Motor neuron (in vitro differentiated cells): ENCODE data around the gene MTA3. TPM values are rescaled to one million over a fixed set of nuclear protein-coding genes. Genes with fewer than 3 reads are reported as not detected.
"Not testable (repeated sequence)": the region's sequence is repeated elsewhere in the genome, so short reads cannot be mapped to it uniquely, and the experiment has no call there.

ENCODE experiments used
- ATAC-seq, 8 experiments: fragments of 200-7000 bp; cut with Tn5 transposase; replicated peaks in 6 of 8; 2 replicates each; pipeline ENCODE4 v1.8.0; 2021; ENCODE audit warnings: mild to moderate bottlenecking in 8 of 8, moderate library complexity in 8 of 8
- H3K27ac ChIP-seq, 2 donors: fragments of 250-450 bp; sonication (Bioruptor Pico); 2 replicates each; pipeline ENCODE4 v1.9.0; 2021; ENCODE audit warnings: antibody characterized with exemption in 2 of 2, mild to moderate bottlenecking in 2 of 2, moderate library complexity in 1 of 2
- H3K4me1 ChIP-seq, 2 donors: fragments of 250-450 bp; sonication (Bioruptor Pico); replicated peaks in 1 of 2; 2 replicates each; pipeline ENCODE4 v1.6.1; 2021; ENCODE audit warnings: antibody characterized with exemption in 2 of 2, mild to moderate bottlenecking in 2 of 2, moderate library complexity in 1 of 2
- H3K4me3 ChIP-seq, 5 donors: fragments of 250-450 bp; sonication (Bioruptor Pico); 2 replicates each; pipeline ENCODE4 v1.9.0; 2021; ENCODE audit warnings: antibody characterized with exemption in 5 of 5, mild to moderate bottlenecking in 5 of 5, moderate library complexity in 4 of 5
- WGBS, 10 experiments: fragments of 450-650 bp; shearing (Covaris generic); methylation state at CpG; one replicate each; pipeline ENCODE4 v1.0.0; 2022; 5-methylcytosine and 5-hydroxymethylcytosine counted together
- in situ Hi-C, 9 experiments: fragments of 400-800 bp; cut with MboI; loops; one replicate each; pipeline ENCODE4 v1.15.0; 2021; ENCODE audit warnings: low sequenced_read_pairs in 9 of 9, low pct_unique_long_range_greater_than_20kb in 2 of 9; ENCODE audit not compliant: unreplicated experiment in 9 of 9
- total RNA-seq, 8 experiments: library from RNA; unstranded; fragments of 300-600 nt; gene quantifications; 2 replicates each; pipeline versions ENCODE4 v1.2.3 to v1.2.4, GENCODE V29; 2022

Gene MTA3
- total RNA-seq, 8 experiments from 2014 or later, result 23.1 to 85.9 (median 34.6) TPM

- 85 to 100% (median 98%) methylated on average over 2 to 10 of the region's 10 CpGs for WGBS, 10 experiments
- in situ Hi-C loops, H3K4me1 ChIP-seq, H3K4me3 ChIP-seq, ATAC-seq, H3K27ac ChIP-seq: not testable (repeated sequence)
These were observed 59.6 kb downstream of the MTA3 start for GRCh38 chr2:42628024-42628423.

- H3K4me1 ChIP-seq, result peaks cover 3 to 12% of the 10 kb centered on the region in 2 donors
- peak in 1 of 8 experiments; percentile 72 for ATAC-seq
- in situ Hi-C loops, result no loop called here
- H3K27ac ChIP-seq, result no peak overlapping the region
- H3K4me3 ChIP-seq, result no peak overlapping the region
- WGBS, 10 experiments, result 7 to 94% (median 80%) methylated on average over 2 to 6 of the region's 6 CpGs
These were observed 68.5 kb downstream of the MTA3 start for GRCh38 chr2:42636934-42637333.

- in situ Hi-C loops, result no loop called here
- ATAC-seq, result peak in 1 of 8 experiments; percentile 18
- H3K4me1 ChIP-seq, result peaks cover 3 to 12% of the 10 kb centered on the region in 2 donors
- WGBS, 10 experiments, result 15 to 94% (median 84%) methylated on average over 2 to 6 of the region's 7 CpGs; no CpG with 5 or more reads in 1 of the 10 experiments
- no peak overlapping the region for H3K4me3 ChIP-seq
- H3K27ac ChIP-seq, result no peak overlapping the region
These were observed 69.8 kb downstream of the MTA3 start for GRCh38 chr2:42638080-42638784.

GRCh38 chr2:42639340-42640077, 71.1 kb downstream of the MTA3 start:
- in situ Hi-C loops, result no loop called here
- WGBS, 10 experiments, result 21 to 100% (median 82%) methylated on average over 1 to 5 of the region's 5 CpGs; no CpG with 5 or more reads in 1 of the 10 experiments

GRCh38 chr2:42640261-42640660, 71.8 kb downstream of the MTA3 start:
- WGBS, 10 experiments, result 50 to 100% (median 100%) methylated on average over 1 of the region's 1 CpG; no CpG with 5 or more reads in 1 of the 10 experiments
- Histone ChIP-seq H3K4me1 (peaks cover 3 to 12% of the 10 kb centered on the region in 2 donors), H3K4me3 (no peak overlapping the region), H3K27ac (no peak overlapping the region)
- in situ Hi-C loops, result no loop called here
- ATAC-seq, result no peak

More at GRCh38 chr2:42639340-42640077, 71.1 kb downstream of the MTA3 start:
- H3K4me3 ChIP-seq, result no peak overlapping the region
- no peak overlapping the region for H3K27ac ChIP-seq
- H3K4me1 ChIP-seq, result peaks cover 3 to 12% of the 10 kb centered on the region in 2 donors
- ATAC-seq, result no peak

- in situ Hi-C loops, ATAC-seq, H3K4me1 ChIP-seq, H3K27ac ChIP-seq, H3K4me3 ChIP-seq: not testable (repeated sequence)
- 35 to 100% (median 88%) methylated on average over 2 of the region's 2 CpGs; no CpG with 5 or more reads in 2 of the 10 experiments for WGBS, 10 experiments
These were observed 73.9 kb downstream of the MTA3 start for GRCh38 chr2:42642371-42642770.

- WGBS, 10 experiments, result 71 to 100% (median 90%) methylated on average over 1 to 2 of the region's 2 CpGs; no CpG with 5 or more reads in 2 of the 10 experiments
- H3K4me3 ChIP-seq, result no peak overlapping the region
- no peak for ATAC-seq
- no peak overlapping the region for H3K27ac ChIP-seq
- in situ Hi-C loops, result no loop called here
- H3K4me1 ChIP-seq, result no peaks in the 10 kb centered on the region
These were observed 77.1 kb downstream of the MTA3 start for GRCh38 chr2:42645551-42645950.

GRCh38 chr2:42648796-42649195, 80.4 kb downstream of the MTA3 start:
- ATAC-seq, result no peak
- in situ Hi-C loops, result no loop called here
- Histone ChIP-seq H3K4me1 (no peaks in the 10 kb centered on the region), H3K4me3 (no peak overlapping the region), H3K27ac (no peak overlapping the region)
- 45 to 100% (median 91%) methylated on average over 1 to 6 of the region's 8 CpGs; no CpG with 5 or more reads in 1 of the 10 experiments for WGBS, 10 experiments

GRCh38 chr2:42651057-42651456, 82.6 kb downstream of the MTA3 start:
- in situ Hi-C loops, result loop anchor here in 3 of 9 experiments (25.0 kb wide), 2 partner anchors 139 to 564 kb away; no protein-coding TSS in a partner anchor
- Histone ChIP-seq H3K4me3 (no peak overlapping the region), H3K27ac (no peak overlapping the region), H3K4me1 (no peaks in the 10 kb centered on the region)
- no peak for ATAC-seq
- 29 to 100% (median 94%) methylated on average over 1 of the region's 1 CpG; no CpG with 5 or more reads in 2 of the 10 experiments for WGBS, 10 experiments

GRCh38 chr2:42652086-42652485, 83.7 kb downstream of the MTA3 start:
- no peak overlapping the region for H3K27ac ChIP-seq

GRCh38 chr2:42653039-42653438, 84.6 kb downstream of the MTA3 start:
- Histone ChIP-seq H3K4me1 (no peaks in the 10 kb centered on the region), H3K4me3 (no peak overlapping the region), H3K27ac (no peak overlapping the region)
- in situ Hi-C loops, result loop anchor here in 3 of 9 experiments (25.0 kb wide), 2 partner anchors 141 to 566 kb away; no protein-coding TSS in a partner anchor
- ATAC-seq, result no peak
- 57 to 92% (median 87%) methylated on average over 3 to 5 of the region's 5 CpGs for WGBS, 10 experiments

More at GRCh38 chr2:42652086-42652485, 83.7 kb downstream of the MTA3 start:
- no peak for ATAC-seq
- in situ Hi-C loops, result loop anchor here in 3 of 9 experiments (25.0 kb wide), 2 partner anchors 140 to 565 kb away; no protein-coding TSS in a partner anchor
- Histone ChIP-seq H3K4me3 (no peak overlapping the region), H3K4me1 (no peaks in the 10 kb centered on the region)
- WGBS, 10 experiments, result 41 to 95% (median 84%) methylated on average over 1 to 6 of the region's 6 CpGs

- Histone ChIP-seq H3K27ac (no peak overlapping the region), H3K4me3 (no peak overlapping the region), H3K4me1 (no peaks in the 10 kb centered on the region)
- in situ Hi-C loops, result loop anchor here in 3 of 9 experiments (25.0 kb wide), 2 partner anchors 142 to 567 kb away; no protein-coding TSS in a partner anchor
- ATAC-seq, result no peak
- 50 to 100% (median 86%) methylated on average over 2 of the region's 2 CpGs; no CpG with 5 or more reads in 2 of the 10 experiments for WGBS, 10 experiments
These were observed 85.5 kb downstream of the MTA3 start for GRCh38 chr2:42653908-42654445.

- ATAC-seq, result no peak
- WGBS, 10 experiments, result 33 to 100% (median 83%) methylated on average over 1 to 8 of the region's 8 CpGs; no CpG with 5 or more reads in 1 of the 10 experiments
- in situ Hi-C loops, result loop anchor here in 3 of 9 experiments (25.0 kb wide), 2 partner anchors 146 to 571 kb away; no protein-coding TSS in a partner anchor
- Histone ChIP-seq H3K4me1 (peaks cover 0 to 4% of the 10 kb centered on the region in 2 donors), H3K27ac (no peak overlapping the region), H3K4me3 (no peak overlapping the region)
These were observed 89.9 kb downstream of the MTA3 start for GRCh38 chr2:42658306-42658705.
